OCI-LY7 (cell line): ENCODE measurements around the gene CCDC15.

Experiments used
- CTCF ChIP-seq: fragments of 200-600 bp; sonication (generic); conservative IDR thresholded peaks from 2 replicates; pipeline ENCODE4 v1.5.1; 2014; ENCODE audit warnings: mild to moderate bottlenecking, antibody characterized with exemption, low read length, moderate library complexity, mixed read lengths
- EZH2phosphoT487 ChIP-seq: fragments of 200-600 bp; sonication (generic); IDR thresholded peaks from 2 replicates; pipeline ENCODE4 v1.6.1; 2018; ENCODE audit warnings: low read depth, borderline replicate concordance, mild to moderate bottlenecking, mixed run types, antibody characterized with exemption, low read length, moderate library complexity, mixed read lengths

- TF ChIP-seq CTCF (no peak), EZH2phosphoT487 (no peak)
These were observed 125.3 kb downstream of the CCDC15 start for GRCh38 chr11:125079151-125079877.
